ENCODE results near the gene THUMPD3.

Gene THUMPD3

GRCh38 chr3:9362731-9363530 lies at the start of gene THUMPD3:
Gene THUMPD3, plus strand, starts transcription at chr3:9363054. Its CDS starts 2,015 bp downstream, at chr3:9365069.
- DNase-seq, result peak; percentile 96

- DNase-seq, result no peak
Observed at GRCh38 chr3:9314796-9315195, 48.1 kb upstream of the THUMPD3 start.

- peak; percentile 86 for DNase-seq
Observed at GRCh38 chr3:9316881-9317361, 45.9 kb upstream of the THUMPD3 start.

GRCh38 chr3:9322780-9323179 lies 40.1 kb upstream of the THUMPD3 start:
- no peak for DNase-seq

- DNase-seq, result no peak
Observed at GRCh38 chr3:9324944-9325343, 37.9 kb upstream of the THUMPD3 start.

GRCh38 chr3:9327578-9327977 lies 35.3 kb upstream of the THUMPD3 start:
- DNase-seq, result no peak

GRCh38 chr3:9330166-9330703 lies 32.6 kb upstream of the THUMPD3 start:
- no peak for DNase-seq

- no peak for DNase-seq
Observed at GRCh38 chr3:9331171-9331570, 31.7 kb upstream of the THUMPD3 start.

GRCh38 chr3:9332250-9333030 lies 30.4 kb upstream of the THUMPD3 start:
- no peak for DNase-seq

- DNase-seq, result no peak
Observed at GRCh38 chr3:9339761-9340471, 22.9 kb upstream of the THUMPD3 start.

GRCh38 chr3:9340472-9340902 lies 22.4 kb upstream of the THUMPD3 start:
- DNase-seq, result no peak

- DNase-seq, result no peak
Observed at GRCh38 chr3:9342696-9343095, 20.2 kb upstream of the THUMPD3 start.

- DNase-seq, result no peak
Observed at GRCh38 chr3:9343115-9343514, 19.7 kb upstream of the THUMPD3 start.

GRCh38 chr3:9345041-9345440 lies 17.8 kb upstream of the THUMPD3 start:
- no peak for DNase-seq

- DNase-seq, result no peak
Observed at GRCh38 chr3:9346141-9346540, 16.7 kb upstream of the THUMPD3 start.

- DNase-seq, result no peak
Observed at GRCh38 chr3:9347081-9347480, 15.8 kb upstream of the THUMPD3 start.

- DNase-seq, result no peak
Observed at GRCh38 chr3:9347887-9348286, 15.0 kb upstream of the THUMPD3 start.

GRCh38 chr3:9349321-9350117 lies 13.3 kb upstream of the THUMPD3 start:
- no peak for DNase-seq

- DNase-seq, result no peak
Observed at GRCh38 chr3:9351709-9352126, 11.1 kb upstream of the THUMPD3 start.

- peak; percentile 79 for DNase-seq
Observed at GRCh38 chr3:9352917-9353752, 9.7 kb upstream of the THUMPD3 start.

Measured in femur (tissue), 1 donor.